Neural cell (in vitro differentiated cells): ENCODE results near the gene ZFP36. TPM values are rescaled to one million over a fixed set of nuclear protein-coding genes. Genes with fewer than 3 reads are reported as not detected.

Experiments
- H2AFZ ChIP-seq: fragments of 200-600, 300-800 bp; sonication (generic), shearing (Covaris generic); 2 replicates; pipeline ENCODE4 v1.6.0; 2014; ENCODE audit warnings: low read depth, mild to moderate bottlenecking, antibody characterized with exemption, low read length, moderate library complexity
- H3F3A ChIP-seq: fragments of 200-600 bp; shearing (Covaris generic); 2 replicates; pipeline ENCODE4 v1.6.1; 2016; ENCODE audit warnings: mild to moderate bottlenecking, moderate library complexity, mixed read lengths, antibody characterized with exemption, low read length; ENCODE audit not compliant: insufficient read depth, poor library complexity, severe bottlenecking
- H3K27ac ChIP-seq: fragments of 200-600, 300-800 bp; sonication (generic), shearing (Covaris generic); 2 replicates; pipeline ENCODE4 v1.5.1; 2014; ENCODE audit warnings: mild to moderate bottlenecking, low read length, moderate library complexity
- H3K27me3 ChIP-seq: fragments of 300-800, 200-600 bp; sonication (generic), shearing (Covaris generic); 2 replicates; pipeline ENCODE4 v1.6.0; 2014; ENCODE audit warnings: mild to moderate bottlenecking, low read depth, low read length, moderate library complexity; ENCODE audit not compliant: insufficient read depth
- H3K36me3 ChIP-seq: fragments of 300-800, 200-600 bp; sonication (generic), shearing (Covaris generic); 2 replicates; pipeline ENCODE4 v1.5.1; 2014; ENCODE audit warnings: mild to moderate bottlenecking, antibody characterized with exemption, low read length, moderate library complexity; ENCODE audit not compliant: insufficient read depth
- H3K4me2 ChIP-seq: fragments of 300-800, 200-600 bp; sonication (generic), shearing (Covaris generic); 2 replicates; pipeline ENCODE4 v1.6.0; 2014; ENCODE audit warnings: mild to moderate bottlenecking, low read length
- H3K4me3 ChIP-seq: fragments of 300-800, 200-600 bp; sonication (generic), shearing (Covaris generic); 2 replicates; pipeline ENCODE4 v1.5.1; 2014; ENCODE audit warnings: mild to moderate bottlenecking, low read length, moderate library complexity
- H3K79me2 ChIP-seq: fragments of 200-600 bp; shearing (Covaris generic); replicated peaks from 2 replicates; pipeline ENCODE4 v1.6.0; 2014; ENCODE audit warnings: mild to moderate bottlenecking, low read length, moderate library complexity; ENCODE audit not compliant: insufficient read depth
- H3K9ac ChIP-seq: fragments of 300-800, 200-600 bp; sonication (generic), shearing (Covaris generic); 2 replicates; pipeline ENCODE4 v1.6.1; 2016; ENCODE audit warnings: mild to moderate bottlenecking, low read length, mixed read lengths
- H3K9me2 ChIP-seq: fragments of 200-600 bp; shearing (Covaris generic); 2 replicates; pipeline ENCODE4 v1.6.1; 2016; ENCODE audit warnings: mild to moderate bottlenecking, low read length, mixed read lengths; ENCODE audit not compliant: insufficient read depth
- H3K9me3 ChIP-seq: fragments of 200-600, 300-800 bp; sonication (generic), shearing (Covaris generic); 2 replicates; pipeline ENCODE4 v1.6.1; 2016; ENCODE audit warnings: mild to moderate bottlenecking, mixed run types, low read length, moderate library complexity, mixed read lengths
- H4K20me1 ChIP-seq: fragments of 200-600 bp; shearing (Covaris generic); 2 replicates; pipeline ENCODE4 v1.6.1; 2016; ENCODE audit warnings: mild to moderate bottlenecking, mixed run types; ENCODE audit not compliant: insufficient read depth
- CTCF ChIP-seq: fragments of 450-650 bp; IDR thresholded peaks from 2 replicates; pipeline ENCODE4 v1.5.1; 2014; ENCODE audit warnings: antibody characterized with exemption, mild to moderate bottlenecking, moderate library complexity; ENCODE audit not compliant: poor library complexity, severe bottlenecking
- EP300 ChIP-seq: fragments of 450-650 bp; conservative IDR thresholded peaks from 2 replicates; pipeline ENCODE4 v1.6.1; 2014; ENCODE audit warnings: antibody characterized with exemption, mild to moderate bottlenecking, moderate library complexity; ENCODE audit not compliant: poor library complexity, severe bottlenecking
- EZH2 ChIP-seq: fragments of 200-600, 300-800 bp; shearing (Covaris generic), sonication (generic); IDR thresholded peaks from 2 replicates; pipeline ENCODE4 v1.6.1; 2014; ENCODE audit warnings: antibody characterized with exemption, low read length, borderline replicate concordance, mild to moderate bottlenecking; ENCODE audit not compliant: insufficient read depth, poor library complexity, severe bottlenecking
- MXI1 ChIP-seq: fragments of 450-650 bp; conservative IDR thresholded peaks from 2 replicates; pipeline ENCODE4 v1.6.1; 2014; ENCODE audit warnings: antibody characterized with exemption, mild to moderate bottlenecking; ENCODE audit not compliant: poor library complexity, severe bottlenecking
- POLR2AphosphoS5 ChIP-seq: IDR thresholded peaks from 2 replicates; pipeline ENCODE4 v1.6.1; 2012
- RAD21 ChIP-seq: fragments of 450-650 bp; conservative IDR thresholded peaks from 2 replicates; pipeline ENCODE4 v1.6.1; 2014; ENCODE audit warnings: antibody characterized with exemption, mild to moderate bottlenecking, moderate library complexity
- SMC3 ChIP-seq: fragments of 450-650 bp; conservative IDR thresholded peaks from 2 replicates; pipeline ENCODE4 v1.6.1; 2014; ENCODE audit warnings: antibody characterized with exemption, mild to moderate bottlenecking, moderate library complexity; ENCODE audit not compliant: poor library complexity
- TAF1 ChIP-seq: IDR thresholded peaks from 2 replicates; pipeline ENCODE4 v1.6.1; 2012; ENCODE audit warnings: low read depth
- polyA plus RNA-seq: library from polyadenylated mRNA; depleted of rRNA; stranded (reverse); fragments of >200 nt; gene quantifications from 2 replicates; pipeline ENCODE4 v1.2.3, GENCODE V29; 2014
- TF ChIP-seq, protein P1 (sequence below): IDR thresholded peaks from 2 replicates; pipeline ENCODE4 v1.6.1; 2012; ENCODE audit warnings: borderline replicate concordance

The ZFP36 gene
- polyA plus RNA-seq, 1 donor from 2014 or later = not detected

- no peak for TF ChIP-seq SMC3
- TF ChIP-seq TAF1 = no peak
- TF ChIP-seq EZH2 = no peak
- TF ChIP-seq MXI1 = no peak
- TF ChIP-seq, protein P1, sequence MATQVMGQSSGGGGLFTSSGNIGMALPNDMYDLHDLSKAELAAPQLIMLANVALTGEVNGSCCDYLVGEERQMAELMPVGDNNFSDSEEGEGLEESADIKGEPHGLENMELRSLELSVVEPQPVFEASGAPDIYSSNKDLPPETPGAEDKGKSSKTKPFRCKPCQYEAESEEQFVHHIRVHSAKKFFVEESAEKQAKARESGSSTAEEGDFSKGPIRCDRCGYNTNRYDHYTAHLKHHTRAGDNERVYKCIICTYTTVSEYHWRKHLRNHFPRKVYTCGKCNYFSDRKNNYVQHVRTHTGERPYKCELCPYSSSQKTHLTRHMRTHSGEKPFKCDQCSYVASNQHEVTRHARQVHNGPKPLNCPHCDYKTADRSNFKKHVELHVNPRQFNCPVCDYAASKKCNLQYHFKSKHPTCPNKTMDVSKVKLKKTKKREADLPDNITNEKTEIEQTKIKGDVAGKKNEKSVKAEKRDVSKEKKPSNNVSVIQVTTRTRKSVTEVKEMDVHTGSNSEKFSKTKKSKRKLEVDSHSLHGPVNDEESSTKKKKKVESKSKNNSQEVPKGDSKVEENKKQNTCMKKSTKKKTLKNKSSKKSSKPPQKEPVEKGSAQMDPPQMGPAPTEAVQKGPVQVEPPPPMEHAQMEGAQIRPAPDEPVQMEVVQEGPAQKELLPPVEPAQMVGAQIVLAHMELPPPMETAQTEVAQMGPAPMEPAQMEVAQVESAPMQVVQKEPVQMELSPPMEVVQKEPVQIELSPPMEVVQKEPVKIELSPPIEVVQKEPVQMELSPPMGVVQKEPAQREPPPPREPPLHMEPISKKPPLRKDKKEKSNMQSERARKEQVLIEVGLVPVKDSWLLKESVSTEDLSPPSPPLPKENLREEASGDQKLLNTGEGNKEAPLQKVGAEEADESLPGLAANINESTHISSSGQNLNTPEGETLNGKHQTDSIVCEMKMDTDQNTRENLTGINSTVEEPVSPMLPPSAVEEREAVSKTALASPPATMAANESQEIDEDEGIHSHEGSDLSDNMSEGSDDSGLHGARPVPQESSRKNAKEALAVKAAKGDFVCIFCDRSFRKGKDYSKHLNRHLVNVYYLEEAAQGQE = no peak
- no peak for TF ChIP-seq RAD21
- no peak for TF ChIP-seq POLR2AphosphoS5
- TF ChIP-seq EP300 = no peak
- no peak for TF ChIP-seq CTCF
- Histone ChIP-seq H3K27me3 (no peaks in the 10 kb centered on the region), H3K4me3 (no peak overlapping the region), H3K27ac (no peak overlapping the region), H3K4me2 (no peak overlapping the region), H2AFZ (no peak overlapping the region), H3K36me3 (no peaks in the 10 kb centered on the region), H3K9ac (no peak overlapping the region), H3K9me3 (no peaks in the 10 kb centered on the region), H4K20me1 (no peaks in the 10 kb centered on the region), H3K9me2 (no peaks in the 10 kb centered on the region), H3F3A (no peaks in the 10 kb centered on the region), H3K79me2 (no peaks in the 10 kb centered on the region)
These were observed 19.5 kb downstream of the ZFP36 start for GRCh38 chr19:39426170-39426569.

- no peak overlapping the region for H3K27ac ChIP-seq
- no peaks in the 10 kb centered on the region for H3K79me2 ChIP-seq
- TF ChIP-seq, protein P1 = no peak
- TF ChIP-seq SMC3 = no peak
- no peak for TF ChIP-seq EZH2
- no peak for TF ChIP-seq CTCF
- TF ChIP-seq MXI1 = no peak
- TF ChIP-seq TAF1 = no peak
- no peak for TF ChIP-seq POLR2AphosphoS5
- no peak for TF ChIP-seq RAD21
- no peak for TF ChIP-seq EP300
- no peaks in the 10 kb centered on the region for H4K20me1 ChIP-seq
- no peaks in the 10 kb centered on the region for H3K9me2 ChIP-seq
- H3K4me3 ChIP-seq = no peak overlapping the region
- H3K27me3 ChIP-seq = no peaks in the 10 kb centered on the region
- H3K9ac ChIP-seq = no peak overlapping the region
- no peaks in the 10 kb centered on the region for H3K9me3 ChIP-seq
- H3F3A ChIP-seq = no peaks in the 10 kb centered on the region
- no peak overlapping the region for H2AFZ ChIP-seq
- no peaks in the 10 kb centered on the region for H3K36me3 ChIP-seq
- no peak overlapping the region for H3K4me2 ChIP-seq
These were observed 21.1 kb downstream of the ZFP36 start for GRCh38 chr19:39427707-39428106.
